ENCODE measurements around the gene TMEM53. TPM values are rescaled to one million over a fixed set of nuclear protein-coding genes. Genes with fewer than 3 reads are reported as not detected.

TMEM53 gene
- total and polyA plus RNA-seq, 2 of the 8 experiments (the other 6 are each of a cell fraction or from before 2014, with no cell fraction given) = 6.7 to 27.9 TPM

DNA sequence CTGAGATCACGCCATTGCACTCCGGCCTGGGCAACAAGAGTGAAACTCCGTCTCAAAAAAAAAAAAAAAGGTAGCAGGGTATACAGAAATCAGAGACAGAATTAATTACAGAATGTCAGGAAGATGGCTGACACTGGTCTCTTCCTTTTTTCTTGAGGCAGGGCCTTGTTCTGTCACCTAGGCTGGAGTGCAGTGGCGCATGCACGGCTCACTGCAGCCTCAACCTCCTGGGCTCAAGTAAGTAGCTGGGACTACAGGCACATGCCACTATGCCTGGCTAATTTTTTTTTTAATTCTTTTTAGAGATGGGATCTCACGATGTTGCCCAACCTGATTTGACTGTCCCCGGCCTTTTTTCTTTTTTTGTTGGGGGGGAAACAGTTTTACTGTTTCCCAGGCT is 40.3 kb upstream of the TMEM53 start:
- Histone ChIP-seq H3K27me3 (replicated peaks in 1 of 4; ENCODE audit: control insufficient read depth in 3 of 4, extremely low read depth in 1 of 4, insufficient read depth in 3 of 4, low read length in 3 of 4) (no peaks in the 10 kb centered on the region), H3K23ac (ENCODE audit: insufficient read length) (no peak overlapping the region), H3K18ac (ENCODE audit: extremely low read depth, low read length) (no peak overlapping the region), H2BK120ac (replicated peaks; ENCODE audit: low read depth, low read length) (no peak overlapping the region), H3K9ac (replicated peaks in 1 of 4; ENCODE audit: extremely low read depth in 1 of 4, low read depth in 3 of 4, low read length in 3 of 4) (no peak overlapping the region), H2BK12ac (ENCODE audit: low read depth, low read length) (no peak overlapping the region), H3K14ac (ENCODE audit: insufficient read length) (no peak overlapping the region), H3K79me1 (ENCODE audit: low read depth, low read length) (no peaks in the 10 kb centered on the region), H2BK5ac (ENCODE audit: low read depth, low read length) (no peak overlapping the region), H2BK15ac (ENCODE audit: low read length) (no peak overlapping the region), H2BK20ac (ENCODE audit: low read length) (no peak overlapping the region), H2AFZ (ENCODE audit: low read length) (no peak overlapping the region), H4K5ac (ENCODE audit: insufficient read length, low read depth, low read length) (no peak overlapping the region), H3K4me2 (ENCODE audit: insufficient read depth in 1 of 2, low read depth in 2 of 2, low read length in 2 of 2) (no peak overlapping the region), H2AK5ac (ENCODE audit: low read depth, low read length) (no peak overlapping the region), H3K56ac (replicated peaks; ENCODE audit: insufficient read length, low read depth, low read length) (no peak overlapping the region), H3K4ac (replicated peaks; ENCODE audit: insufficient read length, low read depth, low read length) (no peak overlapping the region), H3K23me2 (ENCODE audit: low read depth, low read length) (no peaks in the 10 kb centered on the region), H3K36me3 (ENCODE audit: control insufficient read depth in 2 of 4, insufficient read depth in 4 of 4, low read length in 3 of 4) (no peaks in the 10 kb centered on the region), H3K4me1 (replicated peaks in 1 of 4; ENCODE audit: control insufficient read depth in 3 of 4, insufficient read depth in 4 of 4, low read length in 3 of 4) (no peaks in the 10 kb centered on the region), H3K4me3 (ENCODE audit: extremely low read depth in 1 of 4, insufficient read depth in 2 of 4, low read depth in 3 of 4, low read length in 4 of 4) (no peak overlapping the region), H4K8ac (ENCODE audit: extremely low read depth, insufficient read depth, low read length) (no peak overlapping the region), H4K91ac (replicated peaks; ENCODE audit: insufficient read length, low read length) (no peak overlapping the region), H4K20me1 (replicated peaks in 1 of 2; ENCODE audit: control insufficient read depth in 1 of 2, insufficient read depth in 2 of 2, low read length in 2 of 2) (no peaks in the 10 kb centered on the region), H3K27ac (ENCODE audit: low read depth, low read length) (no peak overlapping the region), H3K79me2 (ENCODE audit: control insufficient read depth in 1 of 2, insufficient read depth in 2 of 2, low read length in 2 of 2) (no peaks in the 10 kb centered on the region), H3K9me3 (ENCODE audit: insufficient read depth in 2 of 2, low read depth in 1 of 2, low read length in 1 of 2) (no peaks in the 10 kb centered on the region; a peak in 1 of 4 replicates)
- ChIA-PET CTCF (ENCODE audit: partially characterized antibody) (interaction anchor here (0.6 to 10.2 kb wide), 12 partner anchors 9 to 855 kb away, joined by 3 to 107 read pairs (median 4); partner anchors contain the start of gene RNU5D-1), POLR2A (ENCODE audit: partially characterized antibody) (interaction anchor here (0.6 kb wide), 1 partner anchor 94 kb away, joined by 3 read pairs; the partner anchor contains the start of gene BTBD19)
- no peak for DNase-seq (ENCODE audit: low read depth in 1 of 2, low spot score in 2 of 2)
- WGBS, 2 experiments (ENCODE audit: extremely low coverage in 1 of 2, insufficient coverage in 1 of 2, insufficient read length in 1 of 2, insufficient replicate concordance in 2 of 2, low coverage in 1 of 2, low lambda C conversion rate in 2 of 2, missing lambda C conversion rate in 1 of 2) = 80% methylated on average over 6 of the region's 7 CpGs; no CpG with 5 or more reads in 1 of the 2 experiments
- no peak for FAIRE-seq
- no peak for TF ChIP-seq JUND (IDR thresholded peaks at IDR 0.05; ENCODE audit: low read length)
- TF ChIP-seq FOSL1 (IDR thresholded peaks at IDR 0.05; ENCODE audit: insufficient read depth, low read depth, low read length) = no peak
- TF ChIP-seq NANOG (IDR thresholded peaks at IDR 0.05; ENCODE audit: insufficient read depth, low read depth, low read length, poor library complexity, severe bottlenecking) = no peak
- no peak for TF ChIP-seq RAD21 (IDR thresholded peaks at IDR 0.05 in 1 of 2, conservative IDR thresholded peaks at IDR 0.05 in 1 of 2; ENCODE audit: low read depth in 2 of 2, low read length in 2 of 2)
- TF ChIP-seq POLR2A (IDR thresholded peaks at IDR 0.05; ENCODE audit: control extremely low read depth in 1 of 2, low read depth in 2 of 2, low read length in 2 of 2) = no peak
- no peak for TF ChIP-seq SIX5 (IDR thresholded peaks at IDR 0.05; ENCODE audit: low read depth, low read length)
- no peak for TF ChIP-seq ZNF274 (IDR thresholded peaks at IDR 0.05; ENCODE audit: borderline replicate concordance, extremely low read depth, low read length)
- TF ChIP-seq EGR1 (IDR thresholded peaks at IDR 0.05; ENCODE audit: borderline replicate concordance, low read depth, low read length) = no peak
- no peak for TF ChIP-seq JUN (IDR thresholded peaks at IDR 0.05; ENCODE audit: low read depth, low read length)
- TF ChIP-seq HDAC6 (IDR thresholded peaks at IDR 0.05; ENCODE audit: low read depth, low read length) = no peak
- TF ChIP-seq POLR2AphosphoS5 (IDR thresholded peaks at IDR 0.05; ENCODE audit: low read depth, low read length) = no peak
- TF ChIP-seq, protein P1, sequence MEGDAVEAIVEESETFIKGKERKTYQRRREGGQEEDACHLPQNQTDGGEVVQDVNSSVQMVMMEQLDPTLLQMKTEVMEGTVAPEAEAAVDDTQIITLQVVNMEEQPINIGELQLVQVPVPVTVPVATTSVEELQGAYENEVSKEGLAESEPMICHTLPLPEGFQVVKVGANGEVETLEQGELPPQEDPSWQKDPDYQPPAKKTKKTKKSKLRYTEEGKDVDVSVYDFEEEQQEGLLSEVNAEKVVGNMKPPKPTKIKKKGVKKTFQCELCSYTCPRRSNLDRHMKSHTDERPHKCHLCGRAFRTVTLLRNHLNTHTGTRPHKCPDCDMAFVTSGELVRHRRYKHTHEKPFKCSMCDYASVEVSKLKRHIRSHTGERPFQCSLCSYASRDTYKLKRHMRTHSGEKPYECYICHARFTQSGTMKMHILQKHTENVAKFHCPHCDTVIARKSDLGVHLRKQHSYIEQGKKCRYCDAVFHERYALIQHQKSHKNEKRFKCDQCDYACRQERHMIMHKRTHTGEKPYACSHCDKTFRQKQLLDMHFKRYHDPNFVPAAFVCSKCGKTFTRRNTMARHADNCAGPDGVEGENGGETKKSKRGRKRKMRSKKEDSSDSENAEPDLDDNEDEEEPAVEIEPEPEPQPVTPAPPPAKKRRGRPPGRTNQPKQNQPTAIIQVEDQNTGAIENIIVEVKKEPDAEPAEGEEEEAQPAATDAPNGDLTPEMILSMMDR (IDR thresholded peaks at IDR 0.05; ENCODE audit: control extremely low read depth in 1 of 3, insufficient read depth in 1 of 3, low read depth in 1 of 3, low read length in 3 of 3) = no peak

Data from H1 (cell line).